ENCODE data around the gene RPS6KL1.

The RPS6KL1 gene

DNA sequence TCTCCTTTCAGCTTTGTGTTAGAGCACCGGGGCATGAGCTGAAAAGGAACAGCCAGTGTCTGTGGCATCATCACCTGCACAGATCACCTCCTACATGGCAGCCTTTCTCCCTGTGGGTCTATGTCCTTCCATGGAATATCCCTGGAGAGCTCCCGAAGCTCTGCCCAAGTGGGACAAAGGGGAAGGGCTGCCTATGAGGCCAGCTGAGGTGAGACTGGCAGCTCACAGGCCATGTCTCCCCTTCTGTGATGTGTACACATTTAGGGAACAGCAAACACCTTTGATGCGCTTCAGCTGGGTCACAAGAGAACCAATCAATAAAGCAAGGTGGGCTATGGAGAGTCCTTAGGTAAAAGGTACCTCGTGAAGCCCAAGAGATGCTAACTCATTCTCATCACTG lies 51.2 kb downstream of the RPS6KL1 start:
- Histone ChIP-seq H3K4me2 (ENCODE audit: low read length) (no peak overlapping the region), H3K9ac (ENCODE audit: low read depth, low read length) (no peak overlapping the region), H3K4me3 (ENCODE audit: low read length) (no peak overlapping the region), H3K36me3 (ENCODE audit: insufficient read depth, low read length) (no peaks in the 10 kb centered on the region), H3K27me3 (ENCODE audit: control insufficient read depth, insufficient read depth, low read length) (peaks cover 20% of the 10 kb centered on the region), H3K9me3 (replicated peaks; ENCODE audit: low read length) (no peaks in the 10 kb centered on the region), H3K4me1 (ENCODE audit: control insufficient read depth, insufficient read depth, low read length) (peaks cover 4% of the 10 kb centered on the region)

DNA sequence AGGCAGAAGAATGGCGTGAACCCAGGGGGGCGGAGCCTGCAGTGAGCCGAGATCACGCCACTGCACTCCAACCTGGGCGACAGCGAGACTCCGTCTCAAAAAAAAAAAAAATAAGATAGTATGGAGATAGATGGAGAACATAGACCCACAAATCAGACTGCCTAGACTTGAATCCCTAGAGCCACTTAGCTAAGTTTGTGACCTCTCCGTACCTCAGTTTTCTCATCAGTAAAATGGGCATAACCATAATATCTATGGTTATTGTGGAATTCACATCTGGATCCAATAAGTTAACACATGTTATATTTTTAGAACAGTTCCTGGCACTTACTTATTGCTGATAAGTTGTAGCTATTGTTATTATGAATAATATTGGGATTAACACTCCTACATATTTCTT lies 54.3 kb downstream of the RPS6KL1 start:
- H3K4me1 ChIP-seq (ENCODE audit: control insufficient read depth, insufficient read depth, low read length): peaks cover 4% of the 10 kb centered on the region
- no peak overlapping the region for H3K4me2 ChIP-seq (ENCODE audit: low read length)
- H3K36me3 ChIP-seq (ENCODE audit: insufficient read depth, low read length): no peaks in the 10 kb centered on the region
- no peaks in the 10 kb centered on the region for H3K9me3 ChIP-seq (replicated peaks; ENCODE audit: low read length)
- H3K27me3 ChIP-seq (ENCODE audit: control insufficient read depth, insufficient read depth, low read length): peaks cover 30% of the 10 kb centered on the region
- H3K4me3 ChIP-seq (ENCODE audit: low read length): no peak overlapping the region
- H3K9ac ChIP-seq (ENCODE audit: low read depth, low read length): no peak overlapping the region

GRCh38 chr14:74867673-74868072 lies 55.4 kb downstream of the RPS6KL1 start:
- Histone ChIP-seq H3K9ac (ENCODE audit: low read depth, low read length) (no peak overlapping the region), H3K4me1 (ENCODE audit: control insufficient read depth, insufficient read depth, low read length) (peaks cover 4% of the 10 kb centered on the region), H3K9me3 (replicated peaks; ENCODE audit: low read length) (no peaks in the 10 kb centered on the region), H3K4me2 (ENCODE audit: low read length) (no peak overlapping the region), H3K4me3 (ENCODE audit: low read length) (no peak overlapping the region), H3K27me3 (ENCODE audit: control insufficient read depth, insufficient read depth, low read length) (peaks cover 29% of the 10 kb centered on the region), H3K36me3 (ENCODE audit: insufficient read depth, low read length) (no peaks in the 10 kb centered on the region)

GRCh38 chr14:74866708-74867389 lies 56.2 kb downstream of the RPS6KL1 start:
- peaks cover 21% of the 10 kb centered on the region for H3K27me3 ChIP-seq (ENCODE audit: control insufficient read depth, insufficient read depth, low read length)
- H3K4me1 ChIP-seq (ENCODE audit: control insufficient read depth, insufficient read depth, low read length): peaks cover 4% of the 10 kb centered on the region
- no peak overlapping the region for H3K9ac ChIP-seq (ENCODE audit: low read depth, low read length)
- no peak overlapping the region for H3K4me2 ChIP-seq (ENCODE audit: low read length)
- H3K36me3 ChIP-seq (ENCODE audit: insufficient read depth, low read length): no peaks in the 10 kb centered on the region
- no peak overlapping the region for H3K4me3 ChIP-seq (ENCODE audit: low read length)
- H3K9me3 ChIP-seq (replicated peaks; ENCODE audit: low read length): no peaks in the 10 kb centered on the region

DNA sequence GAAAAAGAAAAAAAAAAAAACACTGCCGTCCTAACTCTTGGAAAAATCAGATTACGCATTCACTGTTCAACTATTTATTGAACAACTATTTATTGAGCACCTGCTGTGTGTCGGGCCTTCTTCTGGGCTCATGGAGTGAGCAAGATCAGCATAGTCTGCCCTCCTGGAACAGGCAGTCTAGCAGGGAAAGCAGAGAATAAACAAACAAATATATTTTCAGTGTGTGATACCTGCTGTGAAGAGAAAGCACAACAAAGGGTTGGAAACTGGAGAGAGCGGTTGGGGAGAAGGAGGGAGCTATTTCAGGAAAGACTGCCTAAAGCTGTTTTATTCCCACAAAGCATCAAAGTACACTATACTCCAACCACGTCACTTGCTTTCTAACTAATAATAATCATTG lies 57.9 kb downstream of the RPS6KL1 start:
- no peaks in the 10 kb centered on the region for H3K36me3 ChIP-seq (ENCODE audit: insufficient read depth, low read length)
- peaks cover 4% of the 10 kb centered on the region for H3K4me1 ChIP-seq (ENCODE audit: control insufficient read depth, insufficient read depth, low read length)
- H3K9ac ChIP-seq (ENCODE audit: low read depth, low read length): no peak overlapping the region
- no peak overlapping the region for H3K4me2 ChIP-seq (ENCODE audit: low read length)
- H3K27me3 ChIP-seq (ENCODE audit: control insufficient read depth, insufficient read depth, low read length): peaks cover 19% of the 10 kb centered on the region
- no peak overlapping the region for H3K4me3 ChIP-seq (ENCODE audit: low read length)
- no peaks in the 10 kb centered on the region for H3K9me3 ChIP-seq (replicated peaks; ENCODE audit: low read length)

DNA sequence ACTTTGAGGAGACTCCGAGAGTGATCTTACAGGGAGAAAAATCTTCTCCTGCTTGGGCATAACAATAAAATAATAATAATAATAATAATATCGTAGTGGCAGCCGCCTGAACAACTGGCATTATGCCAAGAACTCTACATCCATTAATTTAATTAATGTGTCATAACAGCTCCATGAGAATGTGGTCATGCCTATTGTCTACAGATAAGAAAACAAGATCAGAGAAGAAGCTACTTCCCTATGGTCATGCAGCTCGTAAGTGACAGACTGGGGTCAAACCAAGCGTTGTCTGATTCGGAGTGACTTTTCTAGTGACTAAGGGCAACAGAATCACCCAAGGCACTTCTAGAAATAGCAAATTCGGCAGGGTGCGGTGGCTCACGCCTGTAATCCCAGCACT lies 58.9 kb downstream of the RPS6KL1 start:
- H3K9me3 ChIP-seq (replicated peaks; ENCODE audit: low read length): no peaks in the 10 kb centered on the region
- no peaks in the 10 kb centered on the region for H3K36me3 ChIP-seq (ENCODE audit: insufficient read depth, low read length)
- no peak overlapping the region for H3K9ac ChIP-seq (ENCODE audit: low read depth, low read length)
- H3K4me3 ChIP-seq (ENCODE audit: low read length): no peak overlapping the region
- H3K4me2 ChIP-seq (ENCODE audit: low read length): no peak overlapping the region
- H3K4me1 ChIP-seq (ENCODE audit: control insufficient read depth, insufficient read depth, low read length): peaks cover 4% of the 10 kb centered on the region
- peaks cover 19% of the 10 kb centered on the region for H3K27me3 ChIP-seq (ENCODE audit: control insufficient read depth, insufficient read depth, low read length)

GRCh38 chr14:74863274-74863673 lies 59.8 kb downstream of the RPS6KL1 start:
- Histone ChIP-seq H3K4me3 (ENCODE audit: low read length) (no peak overlapping the region), H3K9ac (ENCODE audit: low read depth, low read length) (no peak overlapping the region), H3K4me2 (ENCODE audit: low read length) (no peak overlapping the region), H3K27me3 (ENCODE audit: control insufficient read depth, insufficient read depth, low read length) (peaks cover 19% of the 10 kb centered on the region), H3K36me3 (ENCODE audit: insufficient read depth, low read length) (no peaks in the 10 kb centered on the region), H3K4me1 (ENCODE audit: control insufficient read depth, insufficient read depth, low read length) (peaks cover 4% of the 10 kb centered on the region), H3K9me3 (replicated peaks; ENCODE audit: low read length) (no peaks in the 10 kb centered on the region)

- Histone ChIP-seq H3K9ac (ENCODE audit: low read depth, low read length) (no peak overlapping the region), H3K4me2 (ENCODE audit: low read length) (no peak overlapping the region), H3K9me3 (replicated peaks; ENCODE audit: low read length) (no peaks in the 10 kb centered on the region), H3K4me1 (ENCODE audit: control insufficient read depth, insufficient read depth, low read length) (no peaks in the 10 kb centered on the region), H3K36me3 (ENCODE audit: insufficient read depth, low read length) (no peaks in the 10 kb centered on the region), H3K4me3 (ENCODE audit: low read length) (no peak overlapping the region), H3K27me3 (ENCODE audit: control insufficient read depth, insufficient read depth, low read length) (peaks cover 8% of the 10 kb centered on the region)
These were observed 61.3 kb downstream of the RPS6KL1 start for GRCh38 chr14:74861734-74862090.

DNA sequence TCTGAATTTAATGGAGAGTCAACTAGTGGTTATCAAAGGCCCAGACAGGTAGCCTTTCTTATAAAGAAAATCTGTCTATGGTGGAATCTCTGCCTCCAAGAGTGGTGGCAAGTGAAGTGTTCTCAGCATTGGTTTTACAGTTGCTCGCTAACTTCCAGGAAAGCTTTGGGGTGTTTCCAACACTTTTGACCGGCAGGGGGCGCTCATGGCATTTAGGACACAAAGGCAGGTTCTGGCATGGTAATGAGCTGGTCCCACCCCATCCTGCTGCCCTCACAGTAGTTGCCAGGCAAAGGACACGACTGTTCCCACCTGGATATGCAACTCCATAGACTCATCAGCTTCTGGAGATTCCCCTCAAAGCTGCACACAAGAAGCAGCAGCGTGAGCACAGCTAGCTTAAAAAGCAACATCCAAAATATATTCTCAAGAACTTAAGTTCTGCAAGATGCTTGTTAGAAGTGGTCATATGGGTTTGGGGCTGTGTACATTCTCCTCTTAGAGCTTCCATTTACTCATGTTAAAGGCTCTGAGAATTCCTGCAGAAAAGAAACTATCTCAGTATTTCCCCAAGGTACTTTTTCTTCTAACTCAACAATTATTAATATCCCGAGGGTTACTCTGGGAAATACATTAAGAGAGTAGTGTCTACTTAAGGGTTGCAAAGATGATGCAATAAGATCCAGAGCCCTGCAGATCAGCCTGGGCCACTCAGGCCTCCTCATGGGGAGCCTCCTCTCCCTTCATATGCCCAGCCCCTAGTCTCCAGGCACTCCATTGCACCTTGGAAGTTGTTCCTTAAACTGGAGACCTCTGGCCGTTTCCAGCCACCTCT lies 61.9 kb downstream of the RPS6KL1 start:
- Histone ChIP-seq H3K4me1 (ENCODE audit: control insufficient read depth, insufficient read depth, low read length) (no peaks in the 10 kb centered on the region), H3K36me3 (ENCODE audit: insufficient read depth, low read length) (no peaks in the 10 kb centered on the region), H3K9me3 (replicated peaks; ENCODE audit: low read length) (no peaks in the 10 kb centered on the region), H3K4me3 (ENCODE audit: low read length) (no peak overlapping the region), H3K9ac (ENCODE audit: low read depth, low read length) (no peak overlapping the region), H3K27me3 (ENCODE audit: control insufficient read depth, insufficient read depth, low read length) (peaks cover 2% of the 10 kb centered on the region), H3K4me2 (ENCODE audit: low read length) (no peak overlapping the region)

GRCh38 chr14:74859757-74860552 lies 63.1 kb downstream of the RPS6KL1 start:
- Histone ChIP-seq H3K9ac (ENCODE audit: low read depth, low read length) (no peak overlapping the region), H3K4me1 (ENCODE audit: control insufficient read depth, insufficient read depth, low read length) (no peaks in the 10 kb centered on the region), H3K9me3 (replicated peaks; ENCODE audit: low read length) (no peaks in the 10 kb centered on the region), H3K4me3 (ENCODE audit: low read length) (no peak overlapping the region), H3K27me3 (ENCODE audit: control insufficient read depth, insufficient read depth, low read length) (peaks cover 2% of the 10 kb centered on the region), H3K36me3 (ENCODE audit: insufficient read depth, low read length) (no peaks in the 10 kb centered on the region), H3K4me2 (ENCODE audit: low read length) (no peak overlapping the region)

DNA sequence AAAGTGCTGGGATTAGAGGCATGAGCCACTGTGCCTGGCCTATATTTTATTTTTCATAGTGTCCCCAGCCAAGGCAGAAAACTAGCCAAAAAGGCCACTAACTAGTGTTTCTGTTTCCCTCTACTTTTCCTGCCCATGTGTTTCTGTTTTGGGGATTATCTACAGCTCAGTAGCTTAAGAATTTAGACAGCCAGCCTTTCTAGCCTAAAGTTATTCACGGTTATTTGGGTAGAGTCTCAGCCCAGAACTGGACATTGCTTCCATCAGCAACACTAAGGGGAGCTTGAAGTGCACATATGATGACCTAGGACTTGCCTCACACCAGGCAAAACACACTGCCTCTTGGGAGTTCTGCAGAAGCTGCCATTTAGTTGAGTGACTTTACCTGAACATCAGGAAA lies 65.0 kb downstream of the RPS6KL1 start:
- no peaks in the 10 kb centered on the region for H3K36me3 ChIP-seq (ENCODE audit: insufficient read depth, low read length)
- H3K4me3 ChIP-seq (ENCODE audit: low read length): no peak overlapping the region
- no peaks in the 10 kb centered on the region for H3K9me3 ChIP-seq (replicated peaks; ENCODE audit: low read length)
- no peak overlapping the region for H3K4me2 ChIP-seq (ENCODE audit: low read length)
- H3K27me3 ChIP-seq (ENCODE audit: control insufficient read depth, insufficient read depth, low read length): no peaks in the 10 kb centered on the region
- H3K4me1 ChIP-seq (ENCODE audit: control insufficient read depth, insufficient read depth, low read length): peaks cover 4% of the 10 kb centered on the region
- no peak overlapping the region for H3K9ac ChIP-seq (ENCODE audit: low read depth, low read length)
